Bronchial epithelial cell (primary cell): Measurements from ENCODE around the gene LRRC8E. TPM values are rescaled to one million over a fixed set of nuclear protein-coding genes. Genes with fewer than 3 reads are reported as not detected.

Source experiments
- DNase-seq: peaks from one replicate; pipeline ENCODE4 v3.0.0-alpha.2; 2010; ENCODE audit warnings: low read depth
- FAIRE-seq: peaks from 2 replicates; lab custom pipeline; 2011; peaks lifted over from hg19 to GRCh38; lab: Jason Lieb, UNC
- H3K27me3 ChIP-seq: 2 replicates; pipeline ENCODE4 v1.5.1; 2011; ENCODE audit warnings: low read length; ENCODE audit not compliant: control insufficient read depth, insufficient read depth
- H3K36me3 ChIP-seq: 2 replicates; pipeline ENCODE4 v1.5.1; 2011; ENCODE audit warnings: low read length; ENCODE audit not compliant: control insufficient read depth, insufficient read depth
- H3K4me3 ChIP-seq: 2 replicates; pipeline ENCODE4 v1.5.1; 2011; ENCODE audit warnings: mild to moderate bottlenecking, low read depth, low read length, control low read depth
- total RNA-seq: library from RNA; depleted of rRNA; stranded (reverse); fragments of >200 nt; gene quantifications from 2 replicates; pipeline ENCODE4 v1.2.1, GENCODE V29; 2014
- TF ChIP-seq, protein P1 (sequence below): IDR thresholded peaks from 2 replicates; pipeline ENCODE4 v1.5.1; 2011; ENCODE audit warnings: mild to moderate bottlenecking, moderate library complexity, low read length, control low read depth, inconsistent platforms; ENCODE audit not compliant: insufficient read depth, severe bottlenecking

Gene LRRC8E
- total RNA-seq, 1 donor from 2014 or later = 7.6 TPM

DNA sequence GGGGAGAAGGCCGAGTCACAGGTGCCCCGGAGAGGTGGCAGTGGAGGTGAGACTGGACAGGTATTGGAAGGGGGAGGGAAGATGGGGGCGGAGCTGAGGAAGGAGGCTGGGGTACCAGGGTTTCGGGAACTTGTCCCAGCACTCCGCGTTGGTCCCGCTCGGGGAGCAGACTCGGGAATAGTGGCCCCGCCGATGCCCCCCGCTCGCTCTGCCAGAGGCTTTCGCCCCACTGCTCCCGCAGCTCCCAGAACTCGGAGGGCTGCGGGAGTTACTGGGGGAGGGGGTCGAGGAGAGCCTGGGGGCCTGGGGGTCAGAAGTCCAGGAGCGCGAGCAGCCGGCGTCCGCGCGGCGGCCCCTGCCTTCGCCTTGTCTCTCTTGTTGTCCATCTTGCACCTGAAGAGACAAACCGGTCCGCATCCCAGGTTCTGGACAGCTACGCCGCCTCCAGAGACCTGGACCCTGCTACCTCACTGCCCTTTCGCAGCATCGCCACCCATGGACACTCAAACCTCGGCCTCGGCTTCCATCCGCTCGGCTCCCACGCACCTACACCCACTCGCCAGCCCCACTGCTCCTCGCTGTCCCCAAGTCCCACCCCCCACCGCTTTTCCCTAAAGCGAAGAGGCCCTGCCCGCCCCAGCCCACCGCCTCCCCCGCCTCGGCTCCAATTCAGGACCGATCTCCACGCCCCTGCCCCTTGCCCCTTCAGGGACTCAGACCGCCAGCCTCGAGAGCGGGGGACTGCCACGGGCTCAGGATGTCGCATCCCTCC lies 14.8 kb upstream of the LRRC8E start:
- H3K4me3 ChIP-seq = no peak overlapping the region
- H3K27me3 ChIP-seq = peaks cover 11% of the 10 kb centered on the region
- no peak for FAIRE-seq
- no peaks in the 10 kb centered on the region for H3K36me3 ChIP-seq
- TF ChIP-seq, protein P1, sequence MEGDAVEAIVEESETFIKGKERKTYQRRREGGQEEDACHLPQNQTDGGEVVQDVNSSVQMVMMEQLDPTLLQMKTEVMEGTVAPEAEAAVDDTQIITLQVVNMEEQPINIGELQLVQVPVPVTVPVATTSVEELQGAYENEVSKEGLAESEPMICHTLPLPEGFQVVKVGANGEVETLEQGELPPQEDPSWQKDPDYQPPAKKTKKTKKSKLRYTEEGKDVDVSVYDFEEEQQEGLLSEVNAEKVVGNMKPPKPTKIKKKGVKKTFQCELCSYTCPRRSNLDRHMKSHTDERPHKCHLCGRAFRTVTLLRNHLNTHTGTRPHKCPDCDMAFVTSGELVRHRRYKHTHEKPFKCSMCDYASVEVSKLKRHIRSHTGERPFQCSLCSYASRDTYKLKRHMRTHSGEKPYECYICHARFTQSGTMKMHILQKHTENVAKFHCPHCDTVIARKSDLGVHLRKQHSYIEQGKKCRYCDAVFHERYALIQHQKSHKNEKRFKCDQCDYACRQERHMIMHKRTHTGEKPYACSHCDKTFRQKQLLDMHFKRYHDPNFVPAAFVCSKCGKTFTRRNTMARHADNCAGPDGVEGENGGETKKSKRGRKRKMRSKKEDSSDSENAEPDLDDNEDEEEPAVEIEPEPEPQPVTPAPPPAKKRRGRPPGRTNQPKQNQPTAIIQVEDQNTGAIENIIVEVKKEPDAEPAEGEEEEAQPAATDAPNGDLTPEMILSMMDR = no peak
- DNase-seq = no peak

DNA sequence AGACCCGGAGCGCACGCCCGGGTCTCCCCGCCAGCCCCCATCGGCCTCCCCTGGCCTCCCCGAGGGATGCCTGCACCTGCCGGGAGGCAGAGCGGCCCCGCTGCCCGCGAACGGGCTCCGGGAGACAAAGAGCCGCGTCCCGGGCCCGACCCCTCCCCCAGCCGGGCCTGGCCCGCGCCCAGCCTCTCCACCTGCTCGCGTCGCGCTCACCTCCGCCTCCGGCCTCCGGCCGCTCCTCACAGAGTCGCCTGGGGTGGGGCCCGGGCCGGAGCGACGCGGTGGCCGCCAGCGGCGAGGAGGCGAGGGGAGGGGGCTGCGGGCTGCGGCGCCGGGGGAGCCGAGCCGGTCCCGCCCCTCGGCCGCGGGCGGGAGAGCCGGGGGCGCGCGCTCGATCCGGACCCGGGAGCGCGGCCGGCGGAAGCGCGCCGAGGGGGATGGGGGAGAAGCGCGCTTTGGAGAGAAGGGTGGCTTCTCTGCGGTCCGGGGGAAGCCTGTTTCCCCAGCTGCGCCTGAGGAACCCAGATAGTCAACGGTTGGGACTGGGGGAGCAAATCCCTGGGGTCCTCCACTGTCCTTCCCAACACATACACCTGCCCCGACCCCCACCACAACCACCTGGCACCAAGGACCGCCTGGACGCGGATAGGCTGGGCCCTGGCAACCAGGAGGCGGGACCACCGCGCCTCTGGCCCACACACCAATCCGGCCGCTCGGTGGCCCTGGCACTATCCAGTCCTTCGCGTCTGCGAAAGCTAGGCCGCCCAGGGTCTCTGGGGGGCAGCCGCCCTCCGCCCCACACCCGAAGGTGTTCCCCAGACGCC lies 14.0 kb upstream of the LRRC8E start, which contains the start of gene PRR36:
PRR36 (minus strand) TSS at position 315 of the 821 bp plus-strand sequence. CDS start 701 bp downstream, outside the sequence.
- Histone ChIP-seq H3K4me3 (peak within 1 kb of the TSS; percentile 10), H3K27me3 (peaks cover 11% of the 10 kb centered on the region), H3K36me3 (no peaks in the 10 kb centered on the region)
- TF ChIP-seq, protein P1 = no peak
- DNase-seq (no peak), FAIRE-seq (no peak)

DNA sequence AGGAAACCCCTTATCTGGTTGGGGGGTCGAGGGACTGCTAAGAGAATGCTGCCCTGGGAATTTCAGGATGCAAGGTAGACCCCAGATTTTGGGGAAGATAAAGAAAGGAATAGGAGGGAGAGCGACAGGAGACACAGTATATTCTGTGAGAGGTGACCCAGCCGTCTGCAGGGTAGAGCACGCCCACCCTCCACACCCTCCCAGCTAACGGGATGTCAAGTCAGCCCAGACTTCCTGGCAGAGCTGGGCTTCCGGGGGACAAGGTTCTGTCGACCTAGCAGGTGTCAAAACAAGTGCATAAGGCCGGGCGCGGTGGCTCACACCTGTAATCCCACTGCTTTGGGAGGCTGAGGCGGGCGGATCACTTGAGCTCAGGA lies 13.4 kb upstream of the LRRC8E start:
- FAIRE-seq (no peak), DNase-seq (no peak)
- no peak overlapping the region for H3K4me3 ChIP-seq
- TF ChIP-seq, protein P1 = no peak
- H3K36me3 ChIP-seq = no peaks in the 10 kb centered on the region
- peaks cover 11% of the 10 kb centered on the region for H3K27me3 ChIP-seq

DNA sequence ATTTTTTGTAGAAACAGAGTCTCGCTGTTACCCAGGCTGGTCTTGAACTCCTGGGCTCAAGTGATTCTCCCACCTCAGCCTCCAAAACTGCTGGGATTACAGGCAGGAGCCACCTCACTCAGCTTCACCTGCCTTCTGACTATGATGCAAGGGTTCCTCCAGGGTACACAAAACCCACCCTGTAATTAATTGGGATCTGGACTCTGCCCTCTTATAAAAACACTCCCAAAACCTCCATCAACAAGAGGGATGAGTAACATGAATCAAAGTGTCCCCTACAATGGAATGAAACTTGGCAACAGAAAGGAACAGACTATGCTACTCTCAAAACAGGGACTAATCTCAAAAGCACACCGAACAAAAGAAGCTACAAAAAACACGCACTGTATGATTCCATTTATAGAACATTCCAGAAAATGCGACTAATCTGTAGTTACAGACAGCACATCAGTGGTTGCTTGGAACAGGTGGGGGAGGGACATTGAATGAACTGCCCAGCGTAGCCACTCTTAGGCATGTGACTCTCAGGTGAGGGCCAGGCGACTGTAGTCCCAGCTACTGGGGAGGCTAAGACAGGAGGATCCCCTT lies 11.0 kb upstream of the LRRC8E start:
- DNase-seq = no peak
- TF ChIP-seq, protein P1 = no peak
- no peaks in the 10 kb centered on the region for H3K36me3 ChIP-seq
- FAIRE-seq = no peak
- H3K27me3 ChIP-seq = peaks cover 11% of the 10 kb centered on the region
- H3K4me3 ChIP-seq = no peak overlapping the region

DNA sequence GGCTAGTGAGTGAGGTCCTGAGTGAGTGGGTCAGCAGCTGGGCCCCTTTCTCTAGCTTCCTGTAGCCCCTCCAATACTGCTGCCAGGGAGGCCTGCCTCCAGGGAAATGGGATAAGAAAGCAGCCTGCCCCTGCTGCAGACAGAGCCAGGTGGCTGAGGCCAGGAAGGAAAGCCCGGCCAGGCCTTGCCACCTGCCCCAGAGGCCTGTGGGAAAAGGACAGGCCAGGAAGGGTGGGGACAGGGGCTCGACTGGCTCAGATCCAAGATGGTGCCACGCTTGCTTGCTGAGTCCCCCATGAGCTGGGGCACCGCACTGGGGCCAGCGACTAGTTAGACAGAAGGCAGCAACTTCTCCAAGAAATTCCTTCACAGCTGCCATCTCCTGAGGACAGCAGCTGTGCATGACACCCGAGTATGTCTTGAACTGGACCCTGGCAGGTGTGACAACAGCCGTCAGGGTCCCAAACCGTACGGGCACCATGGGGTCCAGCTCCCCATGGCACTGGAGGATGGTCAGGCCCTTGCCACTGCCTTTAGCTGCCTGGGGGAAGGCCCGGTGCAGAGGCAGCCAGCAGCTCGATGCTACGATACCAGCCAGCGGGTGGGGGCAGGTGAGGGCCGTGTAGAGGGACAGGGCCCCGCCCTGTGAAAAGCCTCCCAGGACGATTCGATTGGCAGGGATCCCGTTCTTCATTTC lies 9.1 kb upstream of the LRRC8E start:
- no peak for FAIRE-seq
- H3K36me3 ChIP-seq = no peaks in the 10 kb centered on the region
- H3K4me3 ChIP-seq = no peak overlapping the region
- no peak for DNase-seq
- peaks cover 4% of the 10 kb centered on the region for H3K27me3 ChIP-seq
- TF ChIP-seq, protein P1 = no peak
